Endothelial cell of umbilical vein (primary cell): Measurements from ENCODE around the gene KCNH1. TPM values are rescaled to one million over a fixed set of nuclear protein-coding genes. Genes with fewer than 3 reads are reported as not detected.

Source experiments
- BruUV-seq: library from RNA; stranded (reverse); fragments of 400-500 nt; replicated peaks from 2 replicates; lab custom pipeline; 2021; lab: Mats Ljungman, UMichigan
- CTCF ChIA-PET: fragments of 300-600, 350-600 bp; sonication (Branson Sonifier 250); formaldehyde crosslinking; loops from one replicate; lab custom pipeline; 2021; ENCODE audit warnings: antibody characterized with exemption, inconsistent platforms; lab: Charles Lee
- POLR2A ChIA-PET: fragments of 300-600, 350-600 bp; sonication (Branson Sonifier 250); formaldehyde crosslinking; loops from one replicate; lab custom pipeline; 2021; ENCODE audit warnings: antibody characterized with exemption, inconsistent platforms; lab: Charles Lee
- DNase-seq: peaks from one replicate; pipeline ENCODE4 v3.0.0-alpha.2; 2011; ENCODE audit warnings: low read depth, low spot score
- FAIRE-seq: peaks from 2 replicates; lab custom pipeline; 2011; peaks lifted over from hg19 to GRCh38; lab: Jason Lieb, UNC
- H2AFZ ChIP-seq: 2 replicates; pipeline ENCODE4 v1.6.0; 2012; ENCODE audit warnings: low read depth, low read length, control low read depth, inconsistent platforms
- H3K27ac ChIP-seq: 2 replicates; pipeline ENCODE4 v1.5.1; 2011; ENCODE audit warnings: low read depth, mild to moderate bottlenecking, control low read depth, low read length, moderate library complexity; ENCODE audit not compliant: insufficient read depth
- H3K27me3 ChIP-seq, 2 experiments: 2 replicates each; pipeline versions ENCODE4 v1.6.0 to v1.6.1; 2011; ENCODE audit warnings: low read length in 2 of 2, mixed read lengths in 1 of 2; ENCODE audit not compliant: control insufficient read depth in 2 of 2, insufficient read depth in 2 of 2
- H3K36me3 ChIP-seq, 2 experiments: 2 replicates in 1 of 2; 3 replicates in 1 of 2; pipeline ENCODE4 v1.5.1; 2011; ENCODE audit warnings: low read length in 2 of 2, mild to moderate bottlenecking in 1 of 2, moderate library complexity in 1 of 2; ENCODE audit not compliant: control insufficient read depth in 2 of 2, insufficient read depth in 2 of 2; ENCODE audit errors: extremely low read depth in 1 of 2
- H3K4me1 ChIP-seq: 3 replicates; pipeline ENCODE4 v1.5.1; 2011; ENCODE audit warnings: mild to moderate bottlenecking, low read length; ENCODE audit not compliant: control insufficient read depth, insufficient read depth; ENCODE audit errors: extremely low read depth
- H3K4me2 ChIP-seq: 2 replicates; pipeline ENCODE4 v1.6.1; 2011; ENCODE audit warnings: low read length, control low read depth, mixed read lengths; ENCODE audit not compliant: insufficient read depth
- H3K4me3 ChIP-seq, 3 experiments: fragments of 200-600 bp in 1 of 3; sonication (generic), shearing (Covaris generic) in 1 of 3; replicated peaks in 1 of 3; 2 replicates each; pipeline ENCODE4 v1.5.1; 2011 to 2016; ENCODE audit warnings: control low read depth in 3 of 3, low read length in 3 of 3, mild to moderate bottlenecking in 2 of 3, inconsistent platforms in 1 of 3, low read depth in 1 of 3, moderate library complexity in 1 of 3; ENCODE audit not compliant: insufficient read depth in 1 of 3
- H3K79me2 ChIP-seq: 2 replicates; pipeline ENCODE4 v1.6.0; 2012; ENCODE audit warnings: low read length, inconsistent platforms; ENCODE audit not compliant: control insufficient read depth, insufficient read depth
- H3K9ac ChIP-seq: replicated peaks from 2 replicates; pipeline ENCODE3; 2011; ENCODE audit warnings: low read length, control low read depth; ENCODE audit not compliant: insufficient read depth; ENCODE audit errors: extremely low read depth
- H3K9me1 ChIP-seq: replicated peaks from 3 replicates; pipeline ENCODE4 v1.6.0; 2011; ENCODE audit warnings: mild to moderate bottlenecking, low read length; ENCODE audit not compliant: control insufficient read depth, insufficient read depth; ENCODE audit errors: extremely low read depth
- H3K9me3 ChIP-seq: replicated peaks from 2 replicates; pipeline ENCODE4 v1.5.1; 2012; ENCODE audit warnings: low read length, inconsistent platforms; ENCODE audit not compliant: control insufficient read depth, insufficient read depth
- H4K20me1 ChIP-seq: replicated peaks from 2 replicates; pipeline ENCODE3; 2011; ENCODE audit warnings: mild to moderate bottlenecking, low read length; ENCODE audit not compliant: control insufficient read depth, insufficient read depth; ENCODE audit errors: extremely low read depth
- CTCF ChIP-seq, 2 donors: IDR thresholded peaks; 1 replicate in 1 of 2; 2 replicates in 1 of 2; pipeline ENCODE4 v1.5.1; 2011; ENCODE audit warnings: low read length in 2 of 2, mild to moderate bottlenecking in 2 of 2, moderate library complexity in 2 of 2, control low read depth in 1 of 2, inconsistent platforms in 1 of 2, low read depth in 1 of 2; ENCODE audit not compliant: insufficient read depth in 1 of 2; ENCODE audit errors: extremely low read depth in 1 of 2
- EZH2 ChIP-seq: IDR thresholded peaks from 2 replicates; pipeline ENCODE4 v1.6.1; 2012; ENCODE audit warnings: borderline replicate concordance, low read depth, mild to moderate bottlenecking, moderate library complexity, low read length, inconsistent platforms; ENCODE audit not compliant: severe bottlenecking
- FOS ChIP-seq: IDR thresholded peaks from 2 replicates; pipeline ENCODE4 v1.6.1; 2011; ENCODE audit warnings: mild to moderate bottlenecking, low read length, moderate library complexity, borderline replicate concordance; ENCODE audit not compliant: insufficient read depth
- GATA2 ChIP-seq: IDR thresholded peaks from 2 replicates; pipeline ENCODE4 v1.7.0; 2011; ENCODE audit warnings: low read depth, mild to moderate bottlenecking, moderate library complexity, mixed read lengths, low read length; ENCODE audit not compliant: insufficient read length, insufficient read depth
- JUN ChIP-seq: IDR thresholded peaks from 2 replicates; pipeline ENCODE4 v1.6.1; 2011; ENCODE audit warnings: borderline replicate concordance, low read depth; ENCODE audit not compliant: insufficient read length, insufficient read depth
- MAX ChIP-seq: IDR thresholded peaks from 2 replicates; pipeline ENCODE4 v1.6.1; 2011; ENCODE audit not compliant: insufficient read depth, insufficient read length
- MYC ChIP-seq: IDR thresholded peaks from one replicate; pipeline ENCODE4 v1.6.1; 2011; ENCODE audit warnings: mild to moderate bottlenecking, low read depth, low read length
- POLR2A ChIP-seq: IDR thresholded peaks from 2 replicates; pipeline ENCODE4 v1.6.1; 2012; ENCODE audit warnings: low read depth, mild to moderate bottlenecking, control low read depth, low read length
- POLR2AphosphoS5 ChIP-seq: IDR thresholded peaks from 2 replicates; pipeline ENCODE4 v1.6.1; 2012; ENCODE audit warnings: low read depth, mild to moderate bottlenecking, control low read depth, low read length, moderate library complexity; ENCODE audit not compliant: insufficient read depth
- dilution Hi-C: fragments of 300-500 bp; cut with MboI; formaldehyde crosslinking; loops from one replicate; pipeline ENCODE4 v1.15.0; 2019; ENCODE audit warnings: low sequenced_read_pairs; ENCODE audit not compliant: extremely low pct_ligation_motif_present
- intact Hi-C: fragments of 100-400 bp; cut with micrococcal nuclease; formaldehyde crosslinking; loops from one replicate; pipeline ENCODE4 v1.10.0; 2022
- polyA plus RNA-seq, 4 experiments: library from polyadenylated mRNA; depleted of rRNA in 3 of 4; stranded (reverse) in 3 of 4; unstranded in 1 of 4; fragments of >200 nt; gene quantifications; 2 replicates each; pipeline versions ENCODE4 v1.2.1 to v1.2.3, GENCODE V29; 2011 to 2012; ENCODE audit warnings: missing spikeins in 1 of 4
- total RNA-seq: library from RNA; stranded (reverse); gene quantifications from 2 replicates; pipeline ENCODE4 v1.2.3, GENCODE V29; 2021

The KCNH1 gene
- total and polyA plus RNA-seq, 2 donors (not counting 3 experiments of a cell fraction or from before 2014, with no cell fraction given), result not detected

GRCh38 chr1:210901981-210902770 is 231.8 kb downstream of the KCNH1 start:
- H3K4me3 ChIP-seq, result no peak overlapping the region
- DNase-seq, result no peak
- no peak for TF ChIP-seq POLR2AphosphoS5
- TF ChIP-seq POLR2A, result no peak
- no peak for TF ChIP-seq CTCF (IDR thresholded peaks at IDR 0.05; ENCODE audit: extremely low read depth in 1 of 2, insufficient read depth in 1 of 2, low read depth in 1 of 2, low read length in 2 of 2)
- TF ChIP-seq MYC, result no peak
- H4K20me1 ChIP-seq, result no peaks in the 10 kb centered on the region
- intact Hi-C loops (no loop called here), dilution Hi-C loops (no loop called here)
- no peak overlapping the region for H3K9ac ChIP-seq
- H3K4me1 ChIP-seq, result no peaks in the 10 kb centered on the region
- POLR2A ChIA-PET, result no interaction called here
- no peak overlapping the region for H2AFZ ChIP-seq
- H3K9me3 ChIP-seq, result peaks cover 5% of the 10 kb centered on the region
- no peaks in the 10 kb centered on the region for H3K27me3 ChIP-seq
- H3K9me1 ChIP-seq, result no peaks in the 10 kb centered on the region
- FAIRE-seq, result no peak
- no peaks in the 10 kb centered on the region for H3K79me2 ChIP-seq
- no peaks in the 10 kb centered on the region for H3K36me3 ChIP-seq
- CTCF ChIA-PET, result no interaction called here
- no peak overlapping the region for H3K27ac ChIP-seq
- no TSS peak for BruUV-seq
- H3K4me2 ChIP-seq, result no peak overlapping the region

- Histone ChIP-seq H3K9ac (no peak overlapping the region), H3K27me3 (no peaks in the 10 kb centered on the region), H3K9me1 (no peaks in the 10 kb centered on the region), H3K4me1 (no peaks in the 10 kb centered on the region), H2AFZ (no peak overlapping the region), H3K9me3 (peaks cover 6% of the 10 kb centered on the region), H3K79me2 (no peaks in the 10 kb centered on the region), H3K27ac (no peak overlapping the region), H3K4me3 (no peak overlapping the region), H3K36me3 (no peaks in the 10 kb centered on the region), H3K4me2 (no peak overlapping the region), H4K20me1 (no peaks in the 10 kb centered on the region)
- no peak for FAIRE-seq
- intact Hi-C loops, result no loop called here
- BruUV-seq, result no TSS peak
- no peak for DNase-seq
- CTCF ChIA-PET, result no interaction called here
- dilution Hi-C loops, result no loop called here
- TF ChIP-seq MAX (no peak), FOS (no peak), GATA2 (no peak), CTCF (IDR thresholded peaks at IDR 0.05; ENCODE audit: extremely low read depth in 1 of 2, insufficient read depth in 1 of 2, low read depth in 1 of 2, low read length in 2 of 2) (no peak), POLR2A (no peak), JUN (no peak), EZH2 (no peak), POLR2AphosphoS5 (no peak), MYC (no peak)
- POLR2A ChIA-PET, result no interaction called here
Observed at GRCh38 chr1:210900820-210901219, 233.1 kb downstream of the KCNH1 start.
